ENCODE measurements around the gene OR52E6. TPM values are rescaled to one million over a fixed set of nuclear protein-coding genes. Genes with fewer than 3 reads are reported as not detected.

The OR52E6 gene
- total and polyA plus RNA-seq, 2 of the 8 experiments (the other 6 are each of a cell fraction or from before 2014, with no cell fraction given) = 0.14 TPM; not detected in 1

DNA sequence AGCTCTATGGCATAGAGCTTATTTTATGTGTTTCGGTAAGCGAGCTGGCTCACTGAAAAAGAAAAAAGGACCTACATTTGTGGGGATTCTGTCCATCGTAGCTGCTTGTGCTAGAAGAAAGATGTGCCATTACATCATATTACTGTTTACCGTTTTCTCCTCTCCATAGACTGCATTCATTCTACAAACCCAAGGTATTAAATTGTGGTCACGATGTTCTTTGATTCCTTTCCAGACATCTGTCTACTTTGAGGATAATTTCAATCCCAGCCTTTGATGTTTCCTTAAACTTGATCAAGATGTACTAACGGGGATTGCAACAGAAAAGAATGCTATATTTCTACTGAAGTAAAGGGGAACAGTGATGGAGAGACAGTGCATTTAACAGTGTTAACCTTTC is 45.2 kb downstream of the OR52E6 start (continued):
- TF ChIP-seq TBP (IDR thresholded peaks at IDR 0.05; ENCODE audit: low read depth, low read length) (no peak), SAP30 (IDR thresholded peaks at IDR 0.05; ENCODE audit: insufficient read depth, insufficient replicate concordance, low read length) (no peak), FOSL1 (IDR thresholded peaks at IDR 0.05; ENCODE audit: insufficient read depth, low read depth, low read length) (no peak), BRCA1 (IDR thresholded peaks at IDR 0.05; ENCODE audit: low read depth, low read length) (no peak), SIN3A (conservative IDR thresholded peaks at IDR 0.05 in 1 of 2, IDR thresholded peaks at IDR 0.05 in 1 of 2; ENCODE audit: low read depth in 1 of 2, low read length in 2 of 2) (no peak), CBX8 (IDR thresholded peaks at IDR 0.05; ENCODE audit: borderline replicate concordance, low read depth, low read length) (no peak)
